SK-N-DZ (cell line): ENCODE measurements around the gene TMEM120B.
A peak's percentile ranks its signal among the peaks of the same experiment; 100 is the strongest.
"Not testable (repeated sequence)": the region's sequence is repeated elsewhere in the genome, so short reads cannot be mapped to it uniquely, and the experiment has no call there.

Source experiments
- DNase-seq: peaks from one replicate; pipeline ENCODE4 v3.0.0-alpha.2; 2015; ENCODE audit warnings: low spot score

The TMEM120B gene

GRCh38 chr12:121745545-121745944 is 33.0 kb downstream of the TMEM120B start:
- DNase-seq: not testable (repeated sequence)

- DNase-seq: peak; percentile 49
Measured at GRCh38 chr12:121748218-121748570, 35.6 kb downstream of the TMEM120B start.

GRCh38 chr12:121748571-121749265 is 36.2 kb downstream of the TMEM120B start:
- peak; percentile 34 for DNase-seq

- no peak for DNase-seq
Measured at GRCh38 chr12:121749267-121749666, 36.7 kb downstream of the TMEM120B start.

GRCh38 chr12:121750507-121750955 is 38.0 kb downstream of the TMEM120B start:
- DNase-seq: no peak

GRCh38 chr12:121751034-121751433 is 38.5 kb downstream of the TMEM120B start:
- no peak for DNase-seq

GRCh38 chr12:121751749-121752351 is 39.3 kb downstream of the TMEM120B start:
- no peak for DNase-seq

- no peak for DNase-seq
Measured at GRCh38 chr12:121753844-121754264, 41.3 kb downstream of the TMEM120B start.

GRCh38 chr12:121754836-121755235 is 42.3 kb downstream of the TMEM120B start:
- no peak for DNase-seq

GRCh38 chr12:121755591-121755990 is 43.0 kb downstream of the TMEM120B start:
- DNase-seq: no peak

- DNase-seq: not testable (repeated sequence)
Measured at GRCh38 chr12:121758536-121758935, 46.0 kb downstream of the TMEM120B start.

GRCh38 chr12:121762269-121762668 is 49.7 kb downstream of the TMEM120B start:
- no peak for DNase-seq

GRCh38 chr12:121764808-121765207 is 52.3 kb downstream of the TMEM120B start:
- no peak for DNase-seq

- DNase-seq: no peak
Measured at GRCh38 chr12:121765573-121765972, 53.0 kb downstream of the TMEM120B start.

- DNase-seq: no peak
Measured at GRCh38 chr12:121766290-121767039, 53.9 kb downstream of the TMEM120B start.

- no peak for DNase-seq
Measured at GRCh38 chr12:121767525-121768016, 55.0 kb downstream of the TMEM120B start.

GRCh38 chr12:121769297-121769830 is 56.8 kb downstream of the TMEM120B start:
- no peak for DNase-seq

GRCh38 chr12:121769831-121770301 is 57.3 kb downstream of the TMEM120B start:
- no peak for DNase-seq

- DNase-seq: no peak
Measured at GRCh38 chr12:121770388-121770787, 57.8 kb downstream of the TMEM120B start.

- DNase-seq: no peak
Measured at GRCh38 chr12:121770813-121771625, 58.5 kb downstream of the TMEM120B start.
